ENCODE data around the gene PTPN2. TPM values are rescaled to one million over a fixed set of nuclear protein-coding genes. Genes with fewer than 3 reads are reported as not detected.
"Not testable (repeated sequence)": the region's sequence is repeated elsewhere in the genome, so short reads cannot be mapped to it uniquely, and the experiment has no call there.

Gene PTPN2
- total and polyA plus RNA-seq, 9 of the 15 experiments (the other 6 are each of a cell fraction or from before 2014, with no cell fraction given) = 36.6 to 66.4 (median 43.8) TPM

GRCh38 chr18:12755606-12756005 is 128.4 kb downstream of the PTPN2 start:
- BruUV-seq (replicated peaks); H2AFZ ChIP-seq (ENCODE audit: low read depth, low read length); H3K36me3 ChIP-seq (ENCODE audit: control insufficient read depth, insufficient read depth, low read length); H3K4me1 ChIP-seq (replicated peaks in 1 of 2; ENCODE audit: control insufficient read depth in 2 of 2, insufficient read depth in 2 of 2, low read length in 2 of 2); CTCF ChIA-PET (ENCODE audit: low intra/inter-chr PET ratio); DNase-seq (ENCODE audit: extremely low read depth in 1 of 4, low spot score in 3 of 4); H3K4me2 ChIP-seq (ENCODE audit: insufficient read depth, low read length); H3K9me3 ChIP-seq (replicated peaks; ENCODE audit: control insufficient read depth, insufficient read depth, low read depth, low read length); H4K20me1 ChIP-seq (replicated peaks; ENCODE audit: control insufficient read depth, insufficient read depth, low read length); H3K27me3 ChIP-seq (ENCODE audit: control insufficient read depth in 2 of 2, insufficient read depth in 2 of 2, low read length in 2 of 2); FAIRE-seq; ATAC-seq; H3K27ac ChIP-seq (ENCODE audit: extremely low read depth, low read depth, low read length); H3K4me3 ChIP-seq; intact Hi-C loops (cut with micrococcal nuclease); in situ Hi-C loops (cut with MboI); POLR2A ChIA-PET; H3K79me2 ChIP-seq (ENCODE audit: control insufficient read depth, insufficient read depth, low read length); H3K9me1 ChIP-seq (ENCODE audit: control insufficient read depth, insufficient read depth, low read length); H3K9ac ChIP-seq (ENCODE audit: insufficient read depth in 1 of 2, low read depth in 2 of 2, low read length in 2 of 2): not testable (repeated sequence)
- WGBS (ENCODE audit: insufficient coverage, low coverage, missing lambda C conversion rate) = 70% methylated on average over 6 of the region's 6 CpGs

- FAIRE-seq = no peak
- Histone ChIP-seq H3K4me1 (replicated peaks in 1 of 2; ENCODE audit: control insufficient read depth in 2 of 2, insufficient read depth in 2 of 2, low read length in 2 of 2) (peaks cover 4 to 9% of the 10 kb centered on the region in 2 experiments; a peak in 3 of 5 replicates), H3K79me2 (ENCODE audit: control insufficient read depth, insufficient read depth, low read length) (no peaks in the 10 kb centered on the region), H3K27ac (ENCODE audit: extremely low read depth, low read depth, low read length) (no peak overlapping the region), H3K27me3 (ENCODE audit: control insufficient read depth in 2 of 2, insufficient read depth in 2 of 2, low read length in 2 of 2) (no peaks in the 10 kb centered on the region), H3K9me3 (replicated peaks; ENCODE audit: control insufficient read depth, insufficient read depth, low read depth, low read length) (no peaks in the 10 kb centered on the region), H3K9me1 (ENCODE audit: control insufficient read depth, insufficient read depth, low read length) (no peaks in the 10 kb centered on the region), H3K4me2 (ENCODE audit: insufficient read depth, low read length) (no peak overlapping the region), H3K36me3 (ENCODE audit: control insufficient read depth, insufficient read depth, low read length) (no peaks in the 10 kb centered on the region), H3K4me3 (no peak overlapping the region), H4K20me1 (replicated peaks; ENCODE audit: control insufficient read depth, insufficient read depth, low read length) (no peaks in the 10 kb centered on the region), H3K9ac (ENCODE audit: insufficient read depth in 1 of 2, low read depth in 2 of 2, low read length in 2 of 2) (no peak overlapping the region), H2AFZ (ENCODE audit: low read depth, low read length) (no peak overlapping the region)
- ChIA-PET POLR2A (no interaction called here), CTCF (ENCODE audit: low intra/inter-chr PET ratio) (no interaction called here)
- no peak for DNase-seq (ENCODE audit: extremely low read depth in 1 of 4, low spot score in 3 of 4)
- in situ Hi-C loops (cut with MboI) = no loop called here
- no TSS peak for BruUV-seq (replicated peaks)
- intact Hi-C loops (cut with micrococcal nuclease) = no loop called here
- no peak for ATAC-seq
- WGBS (ENCODE audit: insufficient coverage, low coverage, missing lambda C conversion rate) = 51% methylated on average over 6 of the region's 6 CpGs
- TF ChIP-seq ZNF766 (CRISPR knock-in tag; conservative IDR thresholded peaks at IDR 0.05) = no peak
- no peak for TF ChIP-seq TCFL5 (CRISPR knock-in tag; conservative IDR thresholded peaks at IDR 0.05)
- no peak for TF ChIP-seq RHOXF2B (CRISPR knock-in tag; conservative IDR thresholded peaks at IDR 0.05)
- no peak for TF ChIP-seq ZNF347 (CRISPR knock-in tag; IDR thresholded peaks at IDR 0.05; ENCODE audit: low read depth)
- no peak for TF ChIP-seq CBFB (CRISPR knock-in tag; IDR thresholded peaks at IDR 0.05)
- no peak for TF ChIP-seq ZNF134 (CRISPR knock-in tag; conservative IDR thresholded peaks at IDR 0.05)
- TF ChIP-seq MITF (IDR thresholded peaks at IDR 0.05) = no peak
- TF ChIP-seq SPI1 (IDR thresholded peaks at IDR 0.05; ENCODE audit: borderline replicate concordance, low read depth, low read length) = no peak
- 0 out of 2 replicates have a peak, but pooled peaks have one; percentile 12 for TF ChIP-seq USF2 (CRISPR knock-in tag; IDR thresholded peaks at IDR 0.05)
- TF ChIP-seq CTCFL (IDR thresholded peaks at IDR 0.05; ENCODE audit: borderline replicate concordance, insufficient read depth, low read depth, low read length, poor library complexity, severe bottlenecking) = no peak
- no peak for TF ChIP-seq ZBTB12 (CRISPR knock-in tag; IDR thresholded peaks at IDR 0.05)
These were observed 129.5 kb downstream of the PTPN2 start for GRCh38 chr18:12754511-12754910.

All from K562 (cell line).